WTC11 (cell line): ENCODE measurements around the gene FSD2. TPM values are rescaled to one million over a fixed set of nuclear protein-coding genes. Genes with fewer than 3 reads are reported as not detected.
"Not testable (repeated sequence)": the region's sequence is repeated elsewhere in the genome, so short reads cannot be mapped to it uniquely, and the experiment has no call there.

Experiments
- ATAC-seq: fragments of 200-7000 bp; cut with Tn5 transposase; 2 replicates; pipeline ENCODE4 v1.10.0; 2021; ENCODE audit warnings: mild to moderate bottlenecking, moderate library complexity
- CTCF ChIA-PET: fragments of 300-600 bp; sonication (Branson Sonifier 250); formaldehyde crosslinking; loops from one replicate; lab custom pipeline; 2021; ENCODE audit warnings: antibody characterized with exemption; lab: Charles Lee
- POLR2A ChIA-PET: fragments of 350-600 bp; sonication (Branson Sonifier 250); formaldehyde crosslinking; loops from one replicate; lab custom pipeline; 2021; ENCODE audit warnings: antibody characterized with exemption; lab: Charles Lee
- DNase-seq: peaks from one replicate; pipeline ENCODE4 v3.0.0; 2021; ENCODE audit warnings: low spot score
- H3K27ac Mint-ChIP-seq: 2 replicates; pipeline ENCODE4 v1.8.0; 2021; ENCODE audit warnings: mixed read lengths
- H3K27me3 Mint-ChIP-seq: 2 replicates; pipeline ENCODE4 v1.8.0; 2021; ENCODE audit warnings: low read depth, mild to moderate bottlenecking, moderate library complexity, mixed read lengths
- H3K36me3 Mint-ChIP-seq: 2 replicates; pipeline ENCODE4 v1.8.0; 2021; ENCODE audit warnings: mixed read lengths
- H3K4me1 Mint-ChIP-seq: 2 replicates; pipeline ENCODE4 v1.8.0; 2022; ENCODE audit warnings: mixed read lengths
- H3K4me3 Mint-ChIP-seq: 2 replicates; pipeline ENCODE4 v1.8.0; 2021; ENCODE audit warnings: mild to moderate bottlenecking, moderate library complexity, mixed read lengths
- H3K9me3 Mint-ChIP-seq: 2 replicates; pipeline ENCODE4 v1.8.0; 2021; ENCODE audit warnings: mixed read lengths
- ATF3 ChIP-seq: sonication (generic); formaldehyde crosslinking; conservative IDR thresholded peaks from 2 replicates; pipeline ENCODE4 v1.8.1; 2022; ENCODE audit warnings: mild to moderate bottlenecking, missing genetic modification reagents
- CREB1 ChIP-seq: sonication (generic); formaldehyde crosslinking; IDR thresholded peaks from 2 replicates; pipeline ENCODE4 v1.8.0; 2023; ENCODE audit warnings: mild to moderate bottlenecking, missing genetic modification reagents
- CREM ChIP-seq: sonication (generic); formaldehyde crosslinking; IDR thresholded peaks from 2 replicates; pipeline ENCODE4 v1.8.1; 2022; ENCODE audit warnings: mild to moderate bottlenecking, missing genetic modification reagents, moderate library complexity
- ELF4 ChIP-seq: sonication (generic); formaldehyde crosslinking; IDR thresholded peaks from 2 replicates; pipeline ENCODE4 v1.8.1; 2022; ENCODE audit warnings: low read depth, mild to moderate bottlenecking, moderate library complexity, missing genetic modification reagents
- GABPB1 ChIP-seq: sonication (generic); formaldehyde crosslinking; IDR thresholded peaks from 2 replicates; pipeline ENCODE4 v1.8.1; 2023; ENCODE audit warnings: mild to moderate bottlenecking, missing genetic modification reagents
- GTF2I ChIP-seq: fragments of 250-450 bp; sonication (Bioruptor Pico); conservative IDR thresholded peaks from 2 replicates; pipeline ENCODE4 v1.4.0; 2021; ENCODE audit warnings: mild to moderate bottlenecking
- HMGA2 ChIP-seq: fragments of 250-450 bp; sonication (Bioruptor Pico); IDR thresholded peaks from 2 replicates; pipeline ENCODE4 v1.4.0; 2021; ENCODE audit warnings: mild to moderate bottlenecking, moderate library complexity
- IRF2 ChIP-seq: sonication (generic); formaldehyde crosslinking; IDR thresholded peaks from 2 replicates; pipeline ENCODE4 v1.8.0; 2022; ENCODE audit warnings: low read depth, missing genetic modification reagents, borderline replicate concordance
- MLX ChIP-seq: sonication (generic); formaldehyde crosslinking; IDR thresholded peaks from 2 replicates; pipeline ENCODE4 v1.8.1; 2023; ENCODE audit warnings: mild to moderate bottlenecking, missing genetic modification reagents, moderate library complexity
- NR1H2 ChIP-seq: sonication (generic); formaldehyde crosslinking; IDR thresholded peaks from 2 replicates; pipeline ENCODE4 v1.9.0; 2021; ENCODE audit warnings: mild to moderate bottlenecking, moderate library complexity, missing genetic modification reagents
- PRDM15 ChIP-seq: sonication (generic); formaldehyde crosslinking; IDR thresholded peaks from 2 replicates; pipeline ENCODE4 v1.8.0; 2022; ENCODE audit warnings: missing genetic modification reagents
- TP53 ChIP-seq: sonication (generic); formaldehyde crosslinking; IDR thresholded peaks from 2 replicates; pipeline ENCODE4 v1.8.1; 2023; ENCODE audit warnings: mild to moderate bottlenecking, missing genetic modification reagents
- ZBTB43 ChIP-seq: sonication (generic); formaldehyde crosslinking; IDR thresholded peaks from 2 replicates; pipeline ENCODE4 v1.8.1; 2023; ENCODE audit warnings: mild to moderate bottlenecking, missing genetic modification reagents
- ZMAT4 ChIP-seq: fragments of 250-450 bp; sonication (Bioruptor Pico); IDR thresholded peaks from 2 replicates; pipeline ENCODE4 v1.9.0; 2021; ENCODE audit warnings: mild to moderate bottlenecking
- ZNF396 ChIP-seq: fragments of 250-450 bp; sonication (Bioruptor Pico); IDR thresholded peaks from 2 replicates; pipeline ENCODE4 v1.8.0; 2021; ENCODE audit warnings: mild to moderate bottlenecking, moderate library complexity, borderline replicate concordance
- ZSCAN18 ChIP-seq: fragments of 250-450 bp; sonication (Bioruptor Pico); IDR thresholded peaks from 2 replicates; pipeline ENCODE4 v2.1.2; 2022; ENCODE audit warnings: mild to moderate bottlenecking, moderate library complexity
- total RNA-seq: library from RNA; stranded (reverse); gene quantifications from 3 replicates; pipeline ENCODE4 v1.2.3, GENCODE V29; 2021

FSD2 gene
- total RNA-seq, 1 experiment from 2014 or later: not detected

GRCh38 chr15:82828075-82828474 lies 22.2 kb upstream of the FSD2 start:
- H3K27me3 Mint-ChIP-seq: no peaks in the 10 kb centered on the region
- no peak overlapping the region for H3K4me3 Mint-ChIP-seq
- ChIA-PET POLR2A (interaction anchor here (0.5 kb wide), 1 partner anchor 65 kb away, joined by 3 read pairs; no protein-coding TSS in a partner anchor), CTCF (no interaction called here)
- DNase-seq: no peak
- no peaks in the 10 kb centered on the region for H3K9me3 Mint-ChIP-seq
- H3K4me1 Mint-ChIP-seq: no peaks in the 10 kb centered on the region
- peaks cover 30% of the 10 kb centered on the region for H3K36me3 Mint-ChIP-seq
- ATAC-seq: no peak
- H3K27ac Mint-ChIP-seq: no peak overlapping the region
- TF ChIP-seq GABPB1 (CRISPR knock-in tag): peak; percentile 82
- TF ChIP-seq HMGA2: no peak
- no peak for TF ChIP-seq PRDM15 (CRISPR knock-in tag)
- TF ChIP-seq GTF2I (CRISPR knock-in tag): no peak

GRCh38 chr15:82823049-82823448 lies 17.2 kb upstream of the FSD2 start:
- Mint-ChIP-seq H3K27me3 (no peaks in the 10 kb centered on the region), H3K4me1 (no peaks in the 10 kb centered on the region), H3K36me3 (peaks cover 43% of the 10 kb centered on the region), H3K4me3 (no peak overlapping the region), H3K27ac (no peak overlapping the region), H3K9me3 (peaks cover 8% of the 10 kb centered on the region)
- TF ChIP-seq CREB1 (CRISPR knock-in tag): no peak
- no peak for TF ChIP-seq ZNF396 (CRISPR knock-in tag)
- TF ChIP-seq TP53: no peak
- no peak for TF ChIP-seq MLX
- no peak for TF ChIP-seq ZMAT4
- no peak for TF ChIP-seq ATF3
- TF ChIP-seq ELF4 (CRISPR knock-in tag): no peak
- TF ChIP-seq IRF2 (CRISPR knock-in tag): no peak
- TF ChIP-seq NR1H2 (CRISPR knock-in tag): no peak
- no peak for TF ChIP-seq CREM
- TF ChIP-seq ZBTB43 (CRISPR knock-in tag): no peak
- no peak for TF ChIP-seq PRDM15 (CRISPR knock-in tag)
- TF ChIP-seq ZSCAN18 (CRISPR knock-in tag): no peak
- DNase-seq: no peak
- POLR2A ChIA-PET: no interaction called here
- ATAC-seq: no peak
- CTCF ChIA-PET: no interaction called here

- H3K27me3 Mint-ChIP-seq, POLR2A ChIA-PET, H3K4me3 Mint-ChIP-seq, ATAC-seq, CTCF ChIA-PET, H3K27ac Mint-ChIP-seq, H3K9me3 Mint-ChIP-seq, H3K4me1 Mint-ChIP-seq, DNase-seq: not testable (repeated sequence)
- peaks cover 41% of the 10 kb centered on the region for H3K36me3 Mint-ChIP-seq
Measured at GRCh38 chr15:82821851-82822250, 16.0 kb upstream of the FSD2 start.

- POLR2A ChIA-PET, H3K27me3 Mint-ChIP-seq, H3K27ac Mint-ChIP-seq, H3K4me3 Mint-ChIP-seq, ATAC-seq, H3K4me1 Mint-ChIP-seq, CTCF ChIA-PET, H3K9me3 Mint-ChIP-seq, DNase-seq: not testable (repeated sequence)
- H3K36me3 Mint-ChIP-seq: peaks cover 41% of the 10 kb centered on the region
Measured at GRCh38 chr15:82821396-82821795, 15.5 kb upstream of the FSD2 start.
